Gastrocnemius medialis (tissue), 4 donors: ENCODE results near the gene ST6GALNAC3. TPM values are rescaled to one million over a fixed set of nuclear protein-coding genes. Genes with fewer than 3 reads are reported as not detected.

Experiments
- ATAC-seq, 2 donors: fragments of 150-250 bp; one replicate each; pipeline ENCODE4 v1.9.1; 2016
- DNase-seq, 2 donors: peaks; one replicate each; pipeline ENCODE4 v3.0.0-alpha.2; 2019
- H3K27ac ChIP-seq, 4 donors: fragments of 200-600 bp; sonication (generic); 1 replicate in 1 of 4; 2 replicates in 3 of 4; pipeline ENCODE4 v1.5.1; 2016 to 2018; ENCODE audit warnings: mild to moderate bottlenecking in 2 of 4, moderate library complexity in 1 of 4
- H3K27me3 ChIP-seq, 3 donors: fragments of 200-600 bp; sonication (generic) in 2 of 3; 1 replicate in 1 of 3; 2 replicates in 2 of 3; pipeline versions ENCODE4 v1.5.1 to v1.6.0; 2016 to 2019; ENCODE audit warnings: mild to moderate bottlenecking in 1 of 3, moderate library complexity in 1 of 3
- H3K36me3 ChIP-seq, 2 donors: fragments of 200-600 bp; sonication (generic) in 1 of 2; one replicate each; pipeline ENCODE4 v1.5.1; 2017 to 2018
- H3K4me1 ChIP-seq, 2 donors: fragments of 200-600 bp; sonication (generic) in 1 of 2; one replicate each; pipeline ENCODE4 v1.5.1; 2016 to 2017; ENCODE audit warnings: mild to moderate bottlenecking in 2 of 2
- H3K4me3 ChIP-seq, 4 donors: fragments of 200-600 bp; sonication (generic) in 3 of 4; 1 replicate in 1 of 4; 2 replicates in 3 of 4; pipeline ENCODE4 v1.5.1; 2016 to 2019; ENCODE audit warnings: mild to moderate bottlenecking in 2 of 4
- H3K9me3 ChIP-seq, 3 donors: fragments of 200-600 bp; sonication (generic) in 2 of 3; 1 replicate in 1 of 3; 2 replicates in 2 of 3; pipeline ENCODE4 v1.5.1; 2016 to 2019
- CTCF ChIP-seq, 5 experiments: fragments of 450-650 bp in 3 of 5; fragments of 200-600 bp in 2 of 5; sonication (generic) in 2 of 5; IDR thresholded peaks in 4 of 5; conservative IDR thresholded peaks in 1 of 5; 1 replicate in 4 of 5; 2 replicates in 1 of 5; pipeline ENCODE4 v1.5.1; 2016 to 2019; ENCODE audit warnings: antibody characterized with exemption in 5 of 5, mild to moderate bottlenecking in 3 of 5, moderate library complexity in 3 of 5
- POLR2A ChIP-seq, 2 donors: fragments of 450-650 bp; IDR thresholded peaks; one replicate each; pipeline ENCODE4 v1.6.1; 2017; ENCODE audit warnings: antibody characterized with exemption in 2 of 2, mild to moderate bottlenecking in 2 of 2, moderate library complexity in 2 of 2
- in situ Hi-C, 4 donors: fragments of 200-750 bp; cut with MboI; loops; one replicate each; pipeline versions ENCODE4 v1.15.0 to v1.8.0; 2017; ENCODE audit warnings: low sequenced_read_pairs in 4 of 4
- intact Hi-C: fragments of 100-400 bp; cut with DNase I; formaldehyde crosslinking; loops from one replicate; pipeline ENCODE4 v1.15.1; 2023; ENCODE audit warnings: low total_unique reads
- total RNA-seq, 4 donors: library from RNA; depleted of rRNA; stranded (reverse); fragments of >200 nt; gene quantifications; one replicate each; pipeline versions ENCODE4 v1.1.0 to v1.2.3, GENCODE V29; 2016

ST6GALNAC3 gene
- total RNA-seq, 4 donors from 2014 or later: 1.7 to 3.9 (median 2.8) TPM

GRCh38 chr1:76620371-76620770 is 545.8 kb downstream of the ST6GALNAC3 start:
- H3K27me3 ChIP-seq: no peaks in the 10 kb centered on the region
- no peak overlapping the region for H3K4me3 ChIP-seq
- DNase-seq: no peak
- no peaks in the 10 kb centered on the region for H3K4me1 ChIP-seq
- TF ChIP-seq POLR2A (IDR thresholded peaks at IDR 0.05) (no peak), CTCF (IDR thresholded peaks at IDR 0.05 in 4 of 5, conservative IDR thresholded peaks at IDR 0.05 in 1 of 5) (no peak)
- in situ Hi-C loops (no loop called here), intact Hi-C loops (no loop called here)
- no peaks in the 10 kb centered on the region for H3K9me3 ChIP-seq
- H3K36me3 ChIP-seq: no peaks in the 10 kb centered on the region
- no peak overlapping the region for H3K27ac ChIP-seq
- ATAC-seq: no peak

GRCh38 chr1:76622774-76623528 is 548.4 kb downstream of the ST6GALNAC3 start:
- in situ Hi-C loops: no loop called here
- Histone ChIP-seq H3K27me3 (no peaks in the 10 kb centered on the region), H3K27ac (no peak overlapping the region), H3K9me3 (no peaks in the 10 kb centered on the region), H3K36me3 (no peaks in the 10 kb centered on the region), H3K4me3 (no peak overlapping the region), H3K4me1 (no peaks in the 10 kb centered on the region)
- intact Hi-C loops: no loop called here
- TF ChIP-seq CTCF (IDR thresholded peaks at IDR 0.05 in 4 of 5, conservative IDR thresholded peaks at IDR 0.05 in 1 of 5) (no peak), POLR2A (IDR thresholded peaks at IDR 0.05) (no peak)
- DNase-seq: no peak
- no peak for ATAC-seq

- in situ Hi-C loops: no loop called here
Observed at GRCh38 chr1:76625886-76626678, 551.5 kb downstream of the ST6GALNAC3 start.

GRCh38 chr1:76627498-76627897 is 553.0 kb downstream of the ST6GALNAC3 start:
- H3K9me3 ChIP-seq: no peaks in the 10 kb centered on the region
- in situ Hi-C loops: no loop called here
- ATAC-seq: no peak

More at GRCh38 chr1:76625886-76626678, 551.5 kb downstream of the ST6GALNAC3 start:
- no peaks in the 10 kb centered on the region for H3K36me3 ChIP-seq
- no peak overlapping the region for H3K27ac ChIP-seq
- TF ChIP-seq POLR2A (IDR thresholded peaks at IDR 0.05) (no peak), CTCF (IDR thresholded peaks at IDR 0.05 in 4 of 5, conservative IDR thresholded peaks at IDR 0.05 in 1 of 5) (no peak)
- ATAC-seq: no peak
- H3K27me3 ChIP-seq: no peaks in the 10 kb centered on the region
- intact Hi-C loops: no loop called here
- no peaks in the 10 kb centered on the region for H3K4me1 ChIP-seq
- no peak for DNase-seq
- H3K9me3 ChIP-seq: no peaks in the 10 kb centered on the region
- H3K4me3 ChIP-seq: no peak overlapping the region

More at GRCh38 chr1:76627498-76627897, 553.0 kb downstream of the ST6GALNAC3 start:
- H3K36me3 ChIP-seq: no peaks in the 10 kb centered on the region
- H3K27ac ChIP-seq: no peak overlapping the region
- H3K4me1 ChIP-seq: no peaks in the 10 kb centered on the region
- intact Hi-C loops: no loop called here
- TF ChIP-seq CTCF (IDR thresholded peaks at IDR 0.05 in 4 of 5, conservative IDR thresholded peaks at IDR 0.05 in 1 of 5) (no peak), POLR2A (IDR thresholded peaks at IDR 0.05) (no peak)
- no peak for DNase-seq
- no peak overlapping the region for H3K4me3 ChIP-seq
- no peaks in the 10 kb centered on the region for H3K27me3 ChIP-seq
